H1 (cell line): Measurements from ENCODE around the gene ANGPTL5.

Experiments used
- ATF2 ChIP-seq: IDR thresholded peaks from 2 replicates; pipeline ENCODE4 v1.6.1; 2012; ENCODE audit warnings: low read length, inconsistent platforms
- BACH1 ChIP-seq: IDR thresholded peaks from 2 replicates; pipeline ENCODE4 v1.6.1; 2012; ENCODE audit warnings: low read length, improper control_type of control experiment
- CEBPB ChIP-seq: IDR thresholded peaks from 2 replicates; pipeline ENCODE4 v1.6.1; 2012; ENCODE audit warnings: low read depth, low read length
- CREB1 ChIP-seq: IDR thresholded peaks from 2 replicates; pipeline ENCODE4 v1.6.1; 2012; ENCODE audit warnings: inconsistent platforms
- CTCF ChIP-seq, 3 experiments: IDR thresholded peaks; 1 replicate in 2 of 3; 2 replicates in 1 of 3; pipeline versions ENCODE4 v1.5.1 to v1.6.1; 2011; ENCODE audit warnings: low read length in 3 of 3, mild to moderate bottlenecking in 3 of 3, inconsistent platforms in 2 of 3, low read depth in 1 of 3, moderate library complexity in 1 of 3; ENCODE audit not compliant: insufficient read depth in 1 of 3; ENCODE audit errors: control extremely low read depth in 1 of 3
- EP300 ChIP-seq, 2 experiments: IDR thresholded peaks; 1 replicate in 1 of 2; 2 replicates in 1 of 2; pipeline ENCODE4 v1.6.1; 2011 to 2012; ENCODE audit warnings: low read depth in 2 of 2, low read length in 2 of 2, mild to moderate bottlenecking in 2 of 2, borderline replicate concordance in 1 of 2, inconsistent platforms in 1 of 2, moderate library complexity in 1 of 2
- EZH2 ChIP-seq: fragments of 200-600 bp; sonication (generic); IDR thresholded peaks from 2 replicates; pipeline ENCODE4 v1.7.1; 2012; ENCODE audit warnings: low read depth, mild to moderate bottlenecking, moderate library complexity, low read length, inconsistent platforms; ENCODE audit not compliant: severe bottlenecking
- POLR2A ChIP-seq, 2 experiments: IDR thresholded peaks; 1 replicate in 1 of 2; 2 replicates in 1 of 2; pipeline ENCODE4 v1.6.1; 2011; ENCODE audit warnings: low read depth in 2 of 2, low read length in 2 of 2, mild to moderate bottlenecking in 2 of 2; ENCODE audit errors: control extremely low read depth in 1 of 2
- POLR2AphosphoS5 ChIP-seq: IDR thresholded peaks from 2 replicates; pipeline ENCODE4 v1.6.1; 2011; ENCODE audit warnings: low read depth, low read length
- RXRA ChIP-seq: IDR thresholded peaks from 2 replicates; pipeline ENCODE4 v1.6.1; 2011; ENCODE audit warnings: low read depth, mild to moderate bottlenecking, low read length, moderate library complexity; ENCODE audit not compliant: insufficient read depth
- SAP30 ChIP-seq: fragments of 300-600 bp; sonication (generic); IDR thresholded peaks from 2 replicates; pipeline ENCODE4 v1.7.1; 2012; ENCODE audit warnings: low read length, moderate library complexity, mild to moderate bottlenecking, inconsistent platforms; ENCODE audit not compliant: insufficient read depth, insufficient replicate concordance
- TF ChIP-seq, protein P1 (sequence below): IDR thresholded peaks from 2 replicates; pipeline ENCODE4 v1.6.1; 2012; ENCODE audit warnings: inconsistent platforms

- TF ChIP-seq RXRA (no peak), CEBPB (no peak), CTCF (IDR thresholded peaks at IDR 0.05; ENCODE audit: control extremely low read depth in 1 of 3, insufficient read depth in 1 of 3, low read depth in 1 of 3, low read length in 3 of 3) (peak; percentile 23 to 55 (median 37)), SAP30 (peak; percentile 77), EP300 (IDR thresholded peaks at IDR 0.05; ENCODE audit: borderline replicate concordance in 1 of 2, low read depth in 2 of 2, low read length in 2 of 2) (0 out of 3 replicates have a peak, but pooled peaks of 1 of the 2 experiments have one; percentile 29), CREB1 (peak; percentile 85), POLR2A (IDR thresholded peaks at IDR 0.05; ENCODE audit: control extremely low read depth in 1 of 2, low read depth in 2 of 2, low read length in 2 of 2) (peak in 1 of 2 experiments; percentile 69; a peak in 2 of 3 replicates), POLR2AphosphoS5 (no peak; the same call in 1 of the 2 replicates), BACH1 (no peak), EZH2 (no peak), ATF2 (no peak)
- TF ChIP-seq, protein P1, sequence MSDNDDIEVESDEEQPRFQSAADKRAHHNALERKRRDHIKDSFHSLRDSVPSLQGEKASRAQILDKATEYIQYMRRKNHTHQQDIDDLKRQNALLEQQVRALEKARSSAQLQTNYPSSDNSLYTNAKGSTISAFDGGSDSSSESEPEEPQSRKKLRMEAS: peak; percentile 88
These were observed 1.4 kb downstream of the ANGPTL5 start, which contains the start of gene CEP126 for GRCh38 chr11:101914738-101915426.
